ENCODE measurements around the gene LIFR.

LIFR gene

GRCh38 chr5:38506302-38506701, 50.1 kb downstream of the LIFR start:
- TF ChIP-seq TCF12 (IDR thresholded peaks at IDR 0.05; ENCODE audit: low read depth) (no peak), RAD21 (IDR thresholded peaks at IDR 0.05; ENCODE audit: low read depth) (no peak), REST (IDR thresholded peaks at IDR 0.05; ENCODE audit: low read depth) (no peak), FOXM1 (IDR thresholded peaks at IDR 0.05; ENCODE audit: borderline replicate concordance, low read depth) (no peak), MAX (IDR thresholded peaks at IDR 0.05) (no peak), ZBTB7A (IDR thresholded peaks at IDR 0.05; ENCODE audit: low read depth) (no peak), TEAD4 (IDR thresholded peaks at IDR 0.05) (no peak), NFIC (IDR thresholded peaks at IDR 0.05) (no peak), YY1 (IDR thresholded peaks at IDR 0.05; ENCODE audit: low read depth) (no peak), USF1 (IDR thresholded peaks at IDR 0.05) (no peak), EGR1 (IDR thresholded peaks at IDR 0.05) (no peak), CEBPB (IDR thresholded peaks at IDR 0.05) (no peak), TAF1 (IDR thresholded peaks at IDR 0.05; ENCODE audit: low read depth) (no peak), EP300 (IDR thresholded peaks at IDR 0.05; ENCODE audit: borderline replicate concordance) (no peak), CREB1 (IDR thresholded peaks at IDR 0.05; ENCODE audit: low read depth) (no peak)

GRCh38 chr5:38500573-38501260, 55.7 kb downstream of the LIFR start:
- TF ChIP-seq CEBPB (IDR thresholded peaks at IDR 0.05) (no peak), ZBTB7A (IDR thresholded peaks at IDR 0.05; ENCODE audit: low read depth) (no peak), EP300 (IDR thresholded peaks at IDR 0.05; ENCODE audit: borderline replicate concordance) (no peak), TAF1 (IDR thresholded peaks at IDR 0.05; ENCODE audit: low read depth) (no peak), RAD21 (IDR thresholded peaks at IDR 0.05; ENCODE audit: low read depth) (no peak), CREB1 (IDR thresholded peaks at IDR 0.05; ENCODE audit: low read depth) (no peak), MAX (IDR thresholded peaks at IDR 0.05) (no peak), YY1 (IDR thresholded peaks at IDR 0.05; ENCODE audit: low read depth) (no peak), TEAD4 (IDR thresholded peaks at IDR 0.05) (no peak), EGR1 (IDR thresholded peaks at IDR 0.05) (no peak), TCF12 (IDR thresholded peaks at IDR 0.05; ENCODE audit: low read depth) (no peak), FOXM1 (IDR thresholded peaks at IDR 0.05; ENCODE audit: borderline replicate concordance, low read depth) (no peak), NFIC (IDR thresholded peaks at IDR 0.05) (no peak), REST (IDR thresholded peaks at IDR 0.05; ENCODE audit: low read depth) (no peak), USF1 (IDR thresholded peaks at IDR 0.05) (no peak)

GRCh38 chr5:38497946-38498345, 58.5 kb downstream of the LIFR start:
- TF ChIP-seq FOXM1 (IDR thresholded peaks at IDR 0.05; ENCODE audit: borderline replicate concordance, low read depth) (no peak), RAD21 (IDR thresholded peaks at IDR 0.05; ENCODE audit: low read depth) (peak; percentile 22; the same call in 1 of the 2 replicates)

GRCh38 chr5:38494763-38495162, 61.7 kb downstream of the LIFR start:
- TF ChIP-seq MAX (IDR thresholded peaks at IDR 0.05): no peak
- no peak for TF ChIP-seq TCF12 (IDR thresholded peaks at IDR 0.05; ENCODE audit: low read depth)
- no peak for TF ChIP-seq FOXM1 (IDR thresholded peaks at IDR 0.05; ENCODE audit: borderline replicate concordance, low read depth)
- TF ChIP-seq REST (IDR thresholded peaks at IDR 0.05; ENCODE audit: low read depth): no peak
- no peak for TF ChIP-seq RAD21 (IDR thresholded peaks at IDR 0.05; ENCODE audit: low read depth)
- TF ChIP-seq CREB1 (IDR thresholded peaks at IDR 0.05; ENCODE audit: low read depth): no peak
- no peak for TF ChIP-seq ZBTB7A (IDR thresholded peaks at IDR 0.05; ENCODE audit: low read depth)
- TF ChIP-seq EGR1 (IDR thresholded peaks at IDR 0.05): no peak
- no peak for TF ChIP-seq USF1 (IDR thresholded peaks at IDR 0.05)
- no peak for TF ChIP-seq TAF1 (IDR thresholded peaks at IDR 0.05; ENCODE audit: low read depth)
- no peak for TF ChIP-seq NFIC (IDR thresholded peaks at IDR 0.05)
- TF ChIP-seq EP300 (IDR thresholded peaks at IDR 0.05; ENCODE audit: borderline replicate concordance): no peak
- TF ChIP-seq CEBPB (IDR thresholded peaks at IDR 0.05): no peak
